Neural cell (in vitro differentiated cells): ENCODE measurements around the gene TPRX1. TPM values are rescaled to one million over a fixed set of nuclear protein-coding genes. Genes with fewer than 3 reads are reported as not detected.

Experiments
- polyA plus RNA-seq: library from polyadenylated mRNA; depleted of rRNA; stranded (reverse); fragments of >200 nt; gene quantifications from 2 replicates; pipeline ENCODE4 v1.2.3, GENCODE V29; 2014
- small RNA-seq, 3 experiments: library from RNA; depleted of rRNA; stranded (forward); fragments of <200 nt; gene quantifications; one replicate each; pipeline ENCODE3, GENCODE V24; 2012

The TPRX1 gene
- polyA plus RNA-seq, 1 donor from 2014 or later, result not detected

Small RNAs within 50 kb of the gene (small RNA-seq; reads per million reads assigned to genes)
- 0 reads per million in 3 experiments for gene AC008745.1
- gene SNORD23, result 0 reads per million in 3 experiments

Other genes starting within 250 kb of the TPRX1 start
- gene ZNF541, start 231.4 kb downstream of the TPRX1 start, polyA plus RNA-seq, result not detected in 2 replicates
- 0.11 and 3.4 TPM in 2 replicates for gene BICRA, start 195.4 kb downstream of the TPRX1 start, polyA plus RNA-seq
- not detected in 2 replicates for gene EHD2, start 91.1 kb downstream of the TPRX1 start, polyA plus RNA-seq
- gene NOP53, start 59.0 kb downstream of the TPRX1 start, polyA plus RNA-seq, result 65.0 and 87.0 TPM in 2 replicates
- 811 and 902 TPM in 2 replicates for gene SELENOW, start 25.8 kb downstream of the TPRX1 start, polyA plus RNA-seq
- gene CRX, start 17.4 kb upstream of the TPRX1 start, polyA plus RNA-seq, result not detected in 2 replicates
- not detected in 2 replicates for gene TPRX2, start 54.7 kb upstream of the TPRX1 start, polyA plus RNA-seq
- gene SULT2A1, start 81.8 kb upstream of the TPRX1 start, polyA plus RNA-seq, result not detected in 2 replicates
- gene BSPH1, start 187.6 kb upstream of the TPRX1 start, polyA plus RNA-seq, result not detected in 2 replicates
- gene ELSPBP1, start 190.1 kb upstream of the TPRX1 start, polyA plus RNA-seq, result not detected in 2 replicates
- gene CABP5, start 239.5 kb upstream of the TPRX1 start, polyA plus RNA-seq, result not detected in 2 replicates